Loucy (cell line): ENCODE results near the gene C2orf49.

Experiments used
- EZH2phosphoT487 ChIP-seq: fragments of 200-600 bp; IDR thresholded peaks from 2 replicates; pipeline ENCODE4 v1.6.1; 2018; ENCODE audit warnings: antibody characterized with exemption, mild to moderate bottlenecking, moderate library complexity, borderline replicate concordance
- TF ChIP-seq, protein P1 (sequence below): fragments of 200-600 bp; sonication (generic); conservative IDR thresholded peaks from 2 replicates; pipeline ENCODE4 v1.5.1; 2014; ENCODE audit warnings: mild to moderate bottlenecking, antibody characterized with exemption, low read length

DNA sequence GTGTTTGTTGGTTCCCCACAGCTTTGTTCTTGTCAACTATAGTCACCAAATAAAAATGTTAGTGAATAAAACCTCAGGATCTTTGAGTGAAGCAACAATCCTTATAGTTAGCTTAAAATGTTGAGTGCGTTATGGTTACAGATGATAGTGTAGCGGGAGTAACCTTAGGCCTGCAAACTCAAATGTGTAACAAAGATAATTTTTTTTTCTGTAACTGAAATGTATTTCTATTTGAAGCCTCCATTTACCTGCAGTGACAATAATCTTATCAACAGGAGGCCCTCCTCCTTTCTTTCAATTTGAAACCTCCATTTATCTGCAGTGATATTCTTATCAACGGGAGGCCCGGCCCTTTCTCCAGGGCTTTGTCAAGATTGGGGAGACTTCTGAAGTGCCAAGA is 3.1 kb upstream of the C2orf49 start:
- TF ChIP-seq, protein P1, sequence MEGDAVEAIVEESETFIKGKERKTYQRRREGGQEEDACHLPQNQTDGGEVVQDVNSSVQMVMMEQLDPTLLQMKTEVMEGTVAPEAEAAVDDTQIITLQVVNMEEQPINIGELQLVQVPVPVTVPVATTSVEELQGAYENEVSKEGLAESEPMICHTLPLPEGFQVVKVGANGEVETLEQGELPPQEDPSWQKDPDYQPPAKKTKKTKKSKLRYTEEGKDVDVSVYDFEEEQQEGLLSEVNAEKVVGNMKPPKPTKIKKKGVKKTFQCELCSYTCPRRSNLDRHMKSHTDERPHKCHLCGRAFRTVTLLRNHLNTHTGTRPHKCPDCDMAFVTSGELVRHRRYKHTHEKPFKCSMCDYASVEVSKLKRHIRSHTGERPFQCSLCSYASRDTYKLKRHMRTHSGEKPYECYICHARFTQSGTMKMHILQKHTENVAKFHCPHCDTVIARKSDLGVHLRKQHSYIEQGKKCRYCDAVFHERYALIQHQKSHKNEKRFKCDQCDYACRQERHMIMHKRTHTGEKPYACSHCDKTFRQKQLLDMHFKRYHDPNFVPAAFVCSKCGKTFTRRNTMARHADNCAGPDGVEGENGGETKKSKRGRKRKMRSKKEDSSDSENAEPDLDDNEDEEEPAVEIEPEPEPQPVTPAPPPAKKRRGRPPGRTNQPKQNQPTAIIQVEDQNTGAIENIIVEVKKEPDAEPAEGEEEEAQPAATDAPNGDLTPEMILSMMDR, result no peak
- TF ChIP-seq EZH2phosphoT487, result no peak
